ENCODE measurements around the gene XXYLT1.

Gene XXYLT1

DNA sequence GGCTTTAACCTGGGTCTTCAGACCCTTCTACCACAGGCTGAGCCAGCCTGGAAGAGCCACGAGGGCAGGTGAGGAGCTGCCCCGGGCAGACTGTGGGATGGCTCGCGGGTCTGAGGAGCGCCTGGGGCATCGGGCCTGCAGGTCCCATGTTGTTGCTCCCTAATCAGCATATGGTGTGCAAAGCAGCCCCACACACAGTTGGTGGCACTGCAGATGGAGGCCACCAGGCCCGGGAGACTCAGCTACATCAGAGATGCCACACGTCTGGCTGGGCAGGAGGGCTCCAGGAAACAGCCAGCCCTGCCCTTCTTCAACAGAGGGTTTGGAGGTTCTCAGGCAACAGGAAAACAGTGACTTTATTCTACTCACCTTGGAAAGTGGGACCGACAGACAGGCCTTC is 63.9 kb downstream of the XXYLT1 start:
- TF ChIP-seq, protein P1, sequence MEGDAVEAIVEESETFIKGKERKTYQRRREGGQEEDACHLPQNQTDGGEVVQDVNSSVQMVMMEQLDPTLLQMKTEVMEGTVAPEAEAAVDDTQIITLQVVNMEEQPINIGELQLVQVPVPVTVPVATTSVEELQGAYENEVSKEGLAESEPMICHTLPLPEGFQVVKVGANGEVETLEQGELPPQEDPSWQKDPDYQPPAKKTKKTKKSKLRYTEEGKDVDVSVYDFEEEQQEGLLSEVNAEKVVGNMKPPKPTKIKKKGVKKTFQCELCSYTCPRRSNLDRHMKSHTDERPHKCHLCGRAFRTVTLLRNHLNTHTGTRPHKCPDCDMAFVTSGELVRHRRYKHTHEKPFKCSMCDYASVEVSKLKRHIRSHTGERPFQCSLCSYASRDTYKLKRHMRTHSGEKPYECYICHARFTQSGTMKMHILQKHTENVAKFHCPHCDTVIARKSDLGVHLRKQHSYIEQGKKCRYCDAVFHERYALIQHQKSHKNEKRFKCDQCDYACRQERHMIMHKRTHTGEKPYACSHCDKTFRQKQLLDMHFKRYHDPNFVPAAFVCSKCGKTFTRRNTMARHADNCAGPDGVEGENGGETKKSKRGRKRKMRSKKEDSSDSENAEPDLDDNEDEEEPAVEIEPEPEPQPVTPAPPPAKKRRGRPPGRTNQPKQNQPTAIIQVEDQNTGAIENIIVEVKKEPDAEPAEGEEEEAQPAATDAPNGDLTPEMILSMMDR (IDR thresholded peaks at IDR 0.05; ENCODE audit: low read depth, low read length, missing control alignments): no peak
- no peak overlapping the region for H3K4me3 ChIP-seq (replicated peaks; ENCODE audit: low read depth, low read length)
- DNase-seq (ENCODE audit: extremely low read depth, low read depth): no peak

DNA sequence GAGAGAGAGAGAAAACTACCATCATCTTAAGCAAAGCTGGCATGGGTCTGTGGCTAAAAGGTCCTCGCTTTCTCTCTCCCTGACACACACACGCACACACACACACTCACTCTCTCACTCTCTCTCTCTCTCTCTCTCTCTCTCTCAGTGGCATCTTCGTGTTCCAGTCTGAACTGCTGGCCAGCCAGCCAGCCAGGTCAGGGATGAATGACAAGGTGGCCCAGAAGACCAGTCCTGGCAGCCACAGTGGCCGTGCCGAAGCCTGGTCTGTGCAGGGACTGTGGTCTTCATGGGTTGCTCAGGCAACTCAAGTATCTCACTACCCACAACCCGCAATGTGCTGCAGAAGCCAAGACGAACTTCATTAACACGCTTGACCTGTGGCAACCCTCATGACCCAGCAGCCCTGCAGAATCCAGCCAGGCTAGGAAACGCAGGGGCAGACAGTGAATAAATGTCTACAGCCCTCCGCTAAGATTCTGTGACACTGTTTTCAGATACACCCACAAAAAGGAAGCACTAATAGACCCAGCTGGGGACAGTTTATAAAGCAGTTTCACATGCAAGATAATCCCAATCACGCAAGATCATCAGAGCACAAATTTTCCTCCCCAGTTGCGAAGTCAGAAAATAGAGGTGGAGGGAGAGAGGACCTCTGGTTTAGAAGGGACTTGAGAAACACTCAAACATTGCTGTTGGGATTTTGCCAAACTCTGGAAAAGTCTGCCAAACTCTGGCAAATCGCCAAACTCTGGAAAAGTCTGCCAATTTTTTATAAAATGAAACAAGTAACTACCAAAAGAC is 66.4 kb downstream of the XXYLT1 start:
- no peak overlapping the region for H3K4me3 ChIP-seq (replicated peaks; ENCODE audit: low read depth, low read length)
- no peak for DNase-seq (ENCODE audit: extremely low read depth, low read depth)
- TF ChIP-seq, protein P1 (IDR thresholded peaks at IDR 0.05; ENCODE audit: low read depth, low read length, missing control alignments): no peak

GRCh38 chr3:195203606-195204005 is 67.4 kb downstream of the XXYLT1 start:
- DNase-seq (ENCODE audit: extremely low read depth, low read depth): no peak
- TF ChIP-seq, protein P1 (IDR thresholded peaks at IDR 0.05; ENCODE audit: low read depth, low read length, missing control alignments): no peak

DNA sequence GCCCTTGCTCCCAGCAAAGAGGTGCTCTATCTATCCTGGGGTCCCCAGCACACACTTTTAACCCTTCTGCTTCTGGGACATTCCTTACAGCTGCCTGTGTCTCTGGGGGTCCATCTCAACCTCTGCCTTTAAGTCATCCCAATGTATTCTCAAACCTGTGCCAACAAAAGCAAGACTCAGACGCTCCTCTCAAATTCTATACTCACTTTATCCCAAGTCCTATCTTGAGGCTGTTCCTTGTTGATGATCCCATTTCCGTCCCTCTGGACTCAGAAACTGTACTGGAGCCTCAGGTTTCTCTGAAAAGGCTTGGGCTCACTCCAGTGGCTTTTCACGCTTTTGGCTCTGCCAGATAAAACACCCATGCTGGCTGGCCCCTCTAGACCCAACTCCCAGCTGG is 69.7 kb downstream of the XXYLT1 start:
- no peak for DNase-seq (ENCODE audit: extremely low read depth, low read depth)
- TF ChIP-seq, protein P1 (IDR thresholded peaks at IDR 0.05; ENCODE audit: low read depth, low read length, missing control alignments): no peak
- H3K4me3 ChIP-seq (replicated peaks; ENCODE audit: low read depth, low read length): no peak overlapping the region

More at GRCh38 chr3:195203606-195204005, 67.4 kb downstream of the XXYLT1 start:
- no peak overlapping the region for H3K4me3 ChIP-seq (replicated peaks; ENCODE audit: low read depth, low read length)

DNA sequence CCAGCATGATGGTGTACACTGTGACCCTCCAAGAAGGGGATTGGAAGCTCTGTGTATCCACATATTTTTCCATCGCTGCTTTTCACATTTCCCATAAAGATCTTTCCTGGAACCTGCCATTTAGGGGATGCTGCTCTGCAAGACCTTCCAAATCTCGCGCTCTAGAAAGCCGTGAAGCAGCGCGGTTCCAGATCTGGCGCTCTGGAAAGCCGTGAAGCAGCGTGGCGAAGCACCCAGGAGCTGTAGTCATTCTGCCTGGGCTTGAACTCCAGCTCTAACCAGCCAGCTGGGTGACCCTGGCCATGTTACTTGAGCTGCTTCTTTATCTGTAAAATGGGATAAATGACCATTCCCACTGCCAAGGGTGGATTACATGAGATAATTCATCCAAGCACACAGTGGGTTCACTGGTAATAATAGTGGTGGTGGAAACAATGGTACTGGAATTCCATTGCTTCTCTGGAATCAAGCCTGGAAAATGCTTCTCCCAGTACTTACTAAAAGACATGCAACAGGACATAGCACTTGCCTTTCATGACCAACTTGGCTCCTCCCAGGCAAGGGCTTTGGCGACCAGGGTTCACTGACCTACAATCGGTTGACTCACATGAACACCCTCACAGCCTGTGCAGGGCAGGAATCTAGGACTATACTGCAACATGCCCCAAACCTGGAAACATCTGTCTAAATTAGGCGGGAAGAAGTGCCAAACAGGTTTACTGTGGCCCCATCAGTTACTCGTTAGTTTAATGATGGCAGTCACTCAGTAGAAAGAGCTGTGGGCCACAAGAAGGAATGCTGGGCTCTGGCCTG is 70.7 kb downstream of the XXYLT1 start:
- DNase-seq (ENCODE audit: extremely low read depth, low read depth): no peak
- no peak overlapping the region for H3K4me3 ChIP-seq (replicated peaks; ENCODE audit: low read depth, low read length)
- TF ChIP-seq, protein P1 (IDR thresholded peaks at IDR 0.05; ENCODE audit: low read depth, low read length, missing control alignments): no peak

GRCh38 chr3:195198426-195199346 is 72.3 kb downstream of the XXYLT1 start:
- TF ChIP-seq, protein P1 (IDR thresholded peaks at IDR 0.05; ENCODE audit: low read depth, low read length, missing control alignments): no peak
- no peak for DNase-seq (ENCODE audit: extremely low read depth, low read depth)
- no peak overlapping the region for H3K4me3 ChIP-seq (replicated peaks; ENCODE audit: low read depth, low read length)

Data from HFF-Myc (cell line).